ENCODE data around the gene TOGARAM2. TPM values are rescaled to one million over a fixed set of nuclear protein-coding genes. Genes with fewer than 3 reads are reported as not detected.

Gene TOGARAM2
- total and polyA plus RNA-seq, 5 experiments from 2014 or later, result 0.32 to 1.9 (median 0.61) TPM; not detected in 1

DNA sequence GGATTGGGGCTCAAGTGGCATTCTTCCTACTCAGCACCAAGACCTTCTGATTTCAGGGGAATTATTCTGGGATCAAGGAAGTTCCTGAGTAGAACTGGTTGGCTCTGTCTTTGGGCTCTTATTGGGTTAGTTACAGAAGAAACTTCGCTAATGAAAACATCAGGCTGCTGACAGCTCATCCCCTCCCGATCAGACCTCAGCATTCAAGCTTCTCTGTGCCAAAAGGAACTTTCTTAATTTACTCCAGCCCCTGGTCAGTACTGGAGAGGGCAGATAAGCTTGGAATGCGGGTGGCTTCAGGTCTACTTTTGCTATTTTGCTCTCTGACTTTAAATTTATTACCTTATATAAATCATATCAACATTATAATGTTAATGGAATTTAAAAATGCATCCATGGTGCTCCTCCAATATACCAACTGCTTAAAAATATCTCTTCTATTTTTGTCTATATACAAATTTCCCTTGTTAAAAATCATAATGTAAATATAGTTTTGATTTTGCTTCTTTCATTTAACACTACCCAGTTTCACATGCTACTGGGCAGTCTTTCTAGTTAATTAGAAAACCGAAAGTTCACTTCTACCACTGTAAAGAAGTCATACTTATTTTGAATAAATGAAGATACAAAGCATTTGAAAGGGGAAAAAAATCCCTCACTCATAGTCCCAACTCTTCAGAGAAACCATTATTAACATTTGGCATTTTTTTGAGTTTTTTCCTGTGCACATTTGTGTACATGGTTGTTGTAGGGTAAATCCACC is 58.8 kb downstream of the TOGARAM2 start:
- DNase-seq (no peak), ATAC-seq (no peak)
- Mint-ChIP-seq H3K27me3 (no peaks in the 10 kb centered on the region), H3K4me3 (no peak overlapping the region), H3K27ac (no peak overlapping the region), H3K9me3 (no peaks in the 10 kb centered on the region), H3K36me3 (no peaks in the 10 kb centered on the region), H3K4me1 (peaks cover 0 to 7% (median 2%) of the 10 kb centered on the region in 4 donors)
- POLR2A ChIA-PET, result no interaction called here

DNA sequence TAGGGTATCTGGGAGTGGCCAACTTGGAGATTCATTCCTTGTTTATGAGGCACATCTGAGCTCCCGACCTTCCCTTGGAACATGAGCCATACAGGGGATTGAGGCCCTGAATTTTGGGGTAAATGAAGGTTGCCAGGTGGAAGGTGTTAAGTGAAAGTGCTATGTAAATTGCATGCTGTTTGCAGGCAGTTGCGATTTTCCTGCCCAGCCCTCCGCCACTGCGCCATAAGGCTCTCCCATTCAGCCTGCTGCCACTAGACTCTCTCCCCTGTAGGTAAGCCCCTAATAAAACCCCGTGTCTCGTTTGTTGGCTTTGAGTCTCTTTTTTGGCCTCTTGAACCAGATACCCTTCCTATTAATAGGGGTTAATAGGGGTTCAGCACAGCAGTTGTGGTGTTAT is 59.5 kb downstream of the TOGARAM2 start:
- no peaks in the 10 kb centered on the region for H3K27me3 Mint-ChIP-seq
- POLR2A ChIA-PET, result no interaction called here
- H3K4me1 Mint-ChIP-seq, result peaks cover 0 to 4% (median under 1%) of the 10 kb centered on the region in 4 donors
- DNase-seq, result no peak
- H3K36me3 Mint-ChIP-seq, result no peaks in the 10 kb centered on the region
- H3K4me3 Mint-ChIP-seq, result no peak overlapping the region
- H3K9me3 Mint-ChIP-seq, result no peaks in the 10 kb centered on the region
- peak overlapping the region in 1 of 10 donors; percentile 44 for H3K27ac Mint-ChIP-seq
- no peak for ATAC-seq

DNA sequence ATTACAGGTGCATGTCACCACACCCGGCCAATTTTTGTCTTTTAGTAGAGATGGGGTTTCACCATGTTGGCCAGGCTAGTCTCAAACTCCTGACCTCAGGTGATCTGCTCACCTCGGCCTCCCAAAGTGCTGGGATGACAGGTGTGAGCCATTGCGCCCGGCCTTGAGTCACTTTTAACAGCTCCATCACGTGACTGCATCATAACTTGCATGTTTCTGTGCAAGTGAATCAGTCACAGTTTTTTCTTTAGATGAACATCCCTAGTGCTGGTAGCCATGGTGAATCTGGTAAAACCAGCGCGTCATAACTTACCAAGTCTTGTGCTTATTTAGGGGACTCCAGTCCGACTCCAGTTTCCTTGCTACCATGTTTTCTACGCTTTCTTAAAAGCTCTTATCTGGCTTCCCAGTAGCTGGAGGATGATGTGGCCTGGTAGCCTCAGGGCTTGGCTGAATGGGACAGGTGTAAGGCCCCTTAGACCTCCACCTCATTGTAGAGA is 60.1 kb downstream of the TOGARAM2 start:
- no peak overlapping the region for H3K4me3 Mint-ChIP-seq
- H3K4me1 Mint-ChIP-seq, result no peaks in the 10 kb centered on the region
- no peaks in the 10 kb centered on the region for H3K27me3 Mint-ChIP-seq
- ATAC-seq (no peak), DNase-seq (no peak)
- POLR2A ChIA-PET, result no interaction called here
- no peaks in the 10 kb centered on the region for H3K9me3 Mint-ChIP-seq
- no peaks in the 10 kb centered on the region for H3K36me3 Mint-ChIP-seq
- H3K27ac Mint-ChIP-seq, result no peak overlapping the region

DNA sequence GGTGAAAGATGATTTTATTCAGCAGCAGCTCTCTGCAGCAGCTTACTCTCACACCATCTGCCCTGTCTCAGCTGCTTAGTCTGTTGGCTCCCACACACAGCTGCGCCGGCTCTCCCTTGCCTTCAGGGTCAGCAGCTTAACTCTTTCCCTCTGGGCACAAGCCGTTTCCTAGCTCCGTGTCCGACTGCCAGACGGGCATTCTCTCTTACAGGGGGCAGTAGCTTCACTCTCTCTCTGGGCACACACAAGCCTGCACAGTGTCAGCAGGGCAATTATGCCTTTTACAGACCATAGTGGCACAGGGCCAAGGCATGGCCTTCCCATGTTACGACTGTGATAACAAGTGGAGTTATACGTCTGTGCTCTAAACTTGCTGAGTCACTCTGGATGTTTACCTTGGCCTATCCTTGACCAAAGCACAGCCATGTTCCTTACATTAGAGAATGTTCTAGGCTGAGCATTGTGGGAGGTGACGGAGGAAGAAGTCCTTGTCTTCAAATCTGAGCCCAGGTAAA is 61.5 kb downstream of the TOGARAM2 start:
- no peaks in the 10 kb centered on the region for H3K27me3 Mint-ChIP-seq
- ATAC-seq, result no peak
- H3K4me3 Mint-ChIP-seq, result no peak overlapping the region
- H3K9me3 Mint-ChIP-seq, result no peaks in the 10 kb centered on the region
- peaks cover 0 to 3% (median under 1%) of the 10 kb centered on the region in 4 donors for H3K4me1 Mint-ChIP-seq
- DNase-seq, result no peak
- H3K27ac Mint-ChIP-seq, result peak overlapping the region in 1 of 10 donors; percentile 77
- H3K36me3 Mint-ChIP-seq, result no peaks in the 10 kb centered on the region
- POLR2A ChIA-PET, result no interaction called here

DNA sequence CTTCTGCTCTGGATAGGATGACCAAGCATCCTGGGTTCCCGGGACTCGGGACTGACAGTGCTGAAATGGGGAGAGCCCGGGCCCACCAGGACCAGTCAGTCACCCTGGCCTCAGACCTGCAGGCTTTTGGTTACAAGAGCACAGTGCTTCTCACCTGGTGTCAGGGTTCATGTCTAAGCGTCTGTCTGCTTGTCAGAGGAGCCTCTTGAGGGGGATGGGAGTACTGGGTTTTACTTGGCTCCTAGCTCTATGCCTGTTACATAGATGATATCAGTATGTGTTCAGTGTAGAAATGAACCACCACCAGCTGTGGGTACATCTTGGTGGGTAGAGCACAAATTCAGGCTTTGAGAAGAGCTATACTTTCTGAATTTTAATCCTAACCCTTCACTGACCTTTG is 63.4 kb downstream of the TOGARAM2 start:
- POLR2A ChIA-PET, result no interaction called here

DNA sequence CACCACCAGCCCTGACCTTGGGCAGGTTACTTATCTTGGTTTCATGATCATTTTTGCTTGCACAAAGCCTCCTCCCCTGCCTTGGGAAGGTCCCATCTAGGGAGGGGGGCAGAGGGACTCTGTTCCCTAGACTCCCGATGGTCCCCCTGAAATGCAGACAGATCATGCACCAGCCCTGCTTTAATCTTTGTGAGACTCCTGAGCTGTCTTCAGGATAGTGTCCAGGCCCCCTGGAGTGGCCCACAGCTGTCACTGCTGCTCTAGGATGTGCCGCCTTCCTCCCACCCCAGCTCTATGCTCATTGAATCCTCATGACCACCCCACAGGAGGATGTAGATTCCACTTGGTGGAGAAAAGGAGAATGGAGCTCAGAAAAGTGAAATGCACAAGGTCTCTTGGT is 65.2 kb downstream of the TOGARAM2 start:
- no peak for ATAC-seq
- DNase-seq, result no peak
- H3K9me3 Mint-ChIP-seq, result no peaks in the 10 kb centered on the region
- no peak overlapping the region for H3K4me3 Mint-ChIP-seq
- H3K36me3 Mint-ChIP-seq, result no peaks in the 10 kb centered on the region
- POLR2A ChIA-PET, result no interaction called here
- H3K4me1 Mint-ChIP-seq, result peaks cover 0 to 3% (median 1%) of the 10 kb centered on the region in 4 donors
- H3K27ac Mint-ChIP-seq, result peak overlapping the region in 1 of 10 donors; percentile 3
- H3K27me3 Mint-ChIP-seq, result peaks cover 0 to 1% (median 0%) of the 10 kb centered on the region in 5 donors

More for the DNA sequence above, 63.4 kb downstream of the TOGARAM2 start:
- no peaks in the 10 kb centered on the region for H3K9me3 Mint-ChIP-seq
- peaks cover 0 to 3% (median 1%) of the 10 kb centered on the region in 4 donors for H3K4me1 Mint-ChIP-seq
- H3K27ac Mint-ChIP-seq, result peak overlapping the region in 1 of 10 donors; percentile 1
- peaks cover 0 to 1% (median 0%) of the 10 kb centered on the region in 5 donors for H3K27me3 Mint-ChIP-seq
- H3K36me3 Mint-ChIP-seq, result no peaks in the 10 kb centered on the region
- no peak overlapping the region for H3K4me3 Mint-ChIP-seq
- ATAC-seq (no peak), DNase-seq (no peak)

DNA sequence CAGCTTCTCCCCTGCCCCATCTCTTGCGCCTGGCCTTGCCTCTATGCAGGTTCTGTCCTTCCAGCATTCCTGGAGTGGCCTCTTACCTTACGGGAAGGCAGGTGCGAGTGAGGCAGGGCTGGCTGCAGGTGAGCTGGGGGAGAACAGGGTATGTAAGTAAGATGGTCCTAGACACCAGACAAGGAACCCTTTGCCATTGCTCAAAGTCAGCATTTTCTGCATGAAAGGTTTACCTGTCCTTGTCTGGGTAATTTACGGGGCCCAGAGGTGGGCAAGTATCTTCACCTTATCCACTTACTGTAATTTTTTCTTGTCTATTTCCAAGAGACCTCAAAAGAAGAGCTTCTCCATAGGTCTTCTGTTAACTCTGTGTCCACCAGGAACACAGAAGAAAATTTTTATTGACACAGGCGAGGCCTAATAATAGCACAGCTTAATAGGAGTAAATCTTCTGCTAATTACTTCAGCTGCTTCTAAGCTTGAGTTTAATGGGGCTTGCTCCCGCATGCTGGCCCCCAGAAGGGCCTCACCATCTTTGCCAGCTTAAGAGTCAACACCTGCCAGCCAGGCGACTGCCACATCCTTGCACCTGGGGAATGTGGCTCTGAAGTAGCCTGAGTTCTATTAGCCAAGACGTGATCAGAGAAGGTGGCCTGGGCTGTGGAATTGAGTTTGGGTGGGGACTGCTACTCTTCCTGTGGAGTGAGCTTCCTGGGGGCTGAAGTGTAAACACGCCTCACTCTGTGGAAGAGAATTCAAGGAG is 66.2 kb downstream of the TOGARAM2 start:
- H3K9me3 Mint-ChIP-seq, result no peaks in the 10 kb centered on the region
- H3K36me3 Mint-ChIP-seq, result no peaks in the 10 kb centered on the region
- H3K4me3 Mint-ChIP-seq, result no peak overlapping the region
- POLR2A ChIA-PET, result no interaction called here
- ATAC-seq (no peak), DNase-seq (no peak)
- H3K27me3 Mint-ChIP-seq, result peaks cover 0 to 1% (median 0%) of the 10 kb centered on the region in 5 donors
- peaks cover 0 to 3% (median 1%) of the 10 kb centered on the region in 4 donors for H3K4me1 Mint-ChIP-seq
- H3K27ac Mint-ChIP-seq, result peak overlapping the region in 3 of 10 donors; percentile 3 to 49 (median 30)

DNA sequence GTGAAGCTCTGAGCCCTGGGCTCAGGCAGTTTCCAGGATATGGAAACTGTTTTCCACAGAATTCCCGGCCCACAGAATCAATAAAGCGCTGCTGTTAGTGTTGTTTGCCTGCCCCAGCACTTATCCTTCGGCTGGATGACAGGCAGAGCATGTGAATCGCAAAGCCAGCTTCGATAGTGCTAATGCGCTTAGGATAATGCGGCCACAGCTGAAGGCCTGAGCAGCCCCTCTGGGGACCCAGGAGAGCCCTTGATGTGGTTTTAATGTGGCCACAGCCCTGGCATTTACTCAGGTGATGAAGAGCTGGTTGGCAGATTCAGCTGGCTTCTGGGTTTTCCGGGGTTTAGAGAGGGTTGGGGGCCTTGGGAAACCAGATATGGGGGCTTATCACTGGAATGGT is 69.5 kb downstream of the TOGARAM2 start:
- no peak for DNase-seq
- Mint-ChIP-seq H3K27ac (peak overlapping the region in 1 of 10 donors; percentile 37), H3K4me3 (no peak overlapping the region), H3K36me3 (no peaks in the 10 kb centered on the region), H3K9me3 (no peaks in the 10 kb centered on the region), H3K27me3 (peaks cover 0 to 3% (median 0%) of the 10 kb centered on the region in 5 donors), H3K4me1 (peaks cover 0 to 3% (median 1%) of the 10 kb centered on the region in 4 donors)
- POLR2A ChIA-PET, result no interaction called here
- no peak for ATAC-seq

DNA sequence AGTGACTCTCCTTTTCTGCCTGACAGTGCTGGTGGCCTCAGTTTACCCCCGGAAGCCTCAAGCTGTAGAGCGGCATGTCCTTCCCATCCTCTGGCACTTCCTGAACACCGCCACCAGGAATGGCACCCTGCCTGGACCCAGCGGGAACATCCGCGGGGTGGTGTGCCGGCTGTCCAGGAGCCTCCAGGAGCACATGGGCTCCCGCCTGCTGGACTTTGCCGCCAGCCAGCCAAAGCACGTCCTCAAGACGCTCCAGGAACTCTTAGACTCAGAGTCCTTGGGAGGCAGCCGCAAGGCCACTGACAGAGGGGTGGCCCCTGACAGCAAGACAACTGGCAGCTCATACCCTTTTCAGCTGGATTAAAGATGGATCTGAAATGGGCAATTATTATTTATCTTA is 70.6 kb downstream of the TOGARAM2 start:
- DNase-seq (no peak), ATAC-seq (no peak)
- H3K4me1 Mint-ChIP-seq, result peaks cover 0 to 4% (median 2%) of the 10 kb centered on the region in 4 donors
- H3K27me3 Mint-ChIP-seq, result peaks cover 0 to 3% (median 0%) of the 10 kb centered on the region in 5 donors
- H3K36me3 Mint-ChIP-seq, result no peaks in the 10 kb centered on the region
- H3K27ac Mint-ChIP-seq, result no peak overlapping the region
- POLR2A ChIA-PET, result no interaction called here
- H3K4me3 Mint-ChIP-seq, result no peak overlapping the region
- no peaks in the 10 kb centered on the region for H3K9me3 Mint-ChIP-seq

DNA sequence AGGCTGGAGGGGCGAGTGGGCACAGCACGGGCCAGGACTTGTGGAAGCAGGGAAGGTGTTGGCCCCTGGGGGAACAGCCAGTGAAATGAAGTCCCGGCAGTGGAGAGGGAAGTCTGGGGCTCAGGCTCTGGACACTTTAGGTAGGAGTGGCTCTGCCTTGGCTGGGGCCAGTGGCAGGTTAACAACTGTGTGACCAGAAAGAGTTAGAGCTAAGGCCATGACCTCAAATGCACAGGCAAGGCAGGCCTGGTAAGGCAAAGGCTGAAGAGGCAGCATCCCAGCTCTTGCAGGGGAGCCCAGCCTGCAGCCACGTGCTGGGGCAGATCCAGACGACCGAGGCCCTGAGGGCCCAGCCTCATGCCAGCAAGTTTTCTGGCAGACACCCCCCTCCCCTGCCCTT is 71.7 kb downstream of the TOGARAM2 start:
- Mint-ChIP-seq H3K36me3 (no peaks in the 10 kb centered on the region), H3K9me3 (no peaks in the 10 kb centered on the region), H3K27me3 (peaks cover 0 to 3% (median 0%) of the 10 kb centered on the region in 5 donors), H3K4me1 (peaks cover 0 to 2% (median 0%) of the 10 kb centered on the region in 4 donors), H3K27ac (no peak overlapping the region), H3K4me3 (no peak overlapping the region)
- POLR2A ChIA-PET, result no interaction called here
- DNase-seq (no peak), ATAC-seq (no peak)

DNA sequence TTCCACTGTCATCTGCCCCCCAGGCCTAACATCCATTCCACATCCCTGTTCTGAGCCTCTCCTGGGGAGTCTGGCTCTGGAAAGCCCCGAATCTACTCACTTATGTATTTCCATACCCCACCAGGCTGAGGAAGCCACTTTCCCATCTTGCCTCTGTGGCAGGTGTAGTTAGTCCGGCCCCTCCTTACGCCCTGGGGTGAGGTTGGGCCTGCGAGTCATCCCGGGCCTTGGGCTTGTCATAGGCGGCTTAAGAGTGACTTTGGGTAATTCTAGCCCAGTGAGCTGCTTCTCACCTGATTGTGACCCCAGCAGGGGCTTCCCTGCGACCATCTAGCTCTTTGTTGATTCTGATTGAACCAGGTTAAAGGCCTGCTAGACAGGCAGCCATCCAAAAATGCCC is 72.1 kb downstream of the TOGARAM2 start:
- Mint-ChIP-seq H3K36me3 (no peaks in the 10 kb centered on the region), H3K27me3 (peaks cover 0 to 3% (median 0%) of the 10 kb centered on the region in 5 donors), H3K4me1 (peaks cover 0 to 2% (median 0%) of the 10 kb centered on the region in 4 donors), H3K9me3 (no peaks in the 10 kb centered on the region), H3K27ac (no peak overlapping the region), H3K4me3 (no peak overlapping the region)
- POLR2A ChIA-PET, result no interaction called here
- ATAC-seq (no peak), DNase-seq (no peak)

DNA sequence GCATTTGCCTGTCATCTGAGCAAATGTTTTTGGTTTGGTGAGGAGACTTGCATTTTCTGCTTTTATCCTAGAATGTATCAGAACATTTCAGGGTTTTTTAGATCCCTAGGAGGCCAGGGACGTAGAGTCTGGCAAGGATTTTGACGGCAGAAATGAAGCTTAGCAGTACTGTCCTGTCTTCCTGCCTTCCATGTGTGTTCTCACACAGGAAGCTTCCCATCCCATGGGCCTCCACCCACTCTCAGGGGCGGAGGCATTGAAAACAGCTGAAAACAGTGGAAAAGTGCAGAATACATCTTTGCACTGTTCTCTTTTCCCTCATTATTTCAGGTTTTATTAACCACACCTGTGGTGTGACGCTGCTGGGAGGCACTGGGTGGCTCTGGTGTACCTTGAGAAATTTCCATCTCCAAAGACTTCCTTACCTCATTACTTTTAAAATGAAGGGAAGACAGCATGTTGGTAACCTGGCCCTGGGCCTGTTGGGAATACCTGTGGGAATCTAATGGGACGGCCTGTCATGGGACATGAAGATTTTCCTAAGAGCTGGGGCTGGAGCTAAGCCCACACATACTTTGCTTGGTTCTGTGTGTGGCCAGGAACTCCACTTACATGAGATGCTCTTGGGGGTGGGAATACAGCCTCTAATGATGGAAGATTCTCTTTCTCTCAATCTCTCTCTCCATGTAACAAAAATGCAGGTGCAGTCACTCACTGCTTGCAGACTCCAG is 72.7 kb downstream of the TOGARAM2 start:
- ATAC-seq (no peak), DNase-seq (no peak)
- Mint-ChIP-seq H3K27ac (no peak overlapping the region), H3K27me3 (peaks cover 0 to 1% (median 0%) of the 10 kb centered on the region in 5 donors), H3K36me3 (no peaks in the 10 kb centered on the region), H3K4me3 (no peak overlapping the region), H3K9me3 (no peaks in the 10 kb centered on the region), H3K4me1 (peaks cover 0 to 4% (median 0%) of the 10 kb centered on the region in 4 donors)
- POLR2A ChIA-PET, result no interaction called here

Data from naive thymus-derived CD8-positive, alpha-beta T cell (primary cell).